ENCODE measurements around the gene PILRB.

PILRB gene

DNA sequence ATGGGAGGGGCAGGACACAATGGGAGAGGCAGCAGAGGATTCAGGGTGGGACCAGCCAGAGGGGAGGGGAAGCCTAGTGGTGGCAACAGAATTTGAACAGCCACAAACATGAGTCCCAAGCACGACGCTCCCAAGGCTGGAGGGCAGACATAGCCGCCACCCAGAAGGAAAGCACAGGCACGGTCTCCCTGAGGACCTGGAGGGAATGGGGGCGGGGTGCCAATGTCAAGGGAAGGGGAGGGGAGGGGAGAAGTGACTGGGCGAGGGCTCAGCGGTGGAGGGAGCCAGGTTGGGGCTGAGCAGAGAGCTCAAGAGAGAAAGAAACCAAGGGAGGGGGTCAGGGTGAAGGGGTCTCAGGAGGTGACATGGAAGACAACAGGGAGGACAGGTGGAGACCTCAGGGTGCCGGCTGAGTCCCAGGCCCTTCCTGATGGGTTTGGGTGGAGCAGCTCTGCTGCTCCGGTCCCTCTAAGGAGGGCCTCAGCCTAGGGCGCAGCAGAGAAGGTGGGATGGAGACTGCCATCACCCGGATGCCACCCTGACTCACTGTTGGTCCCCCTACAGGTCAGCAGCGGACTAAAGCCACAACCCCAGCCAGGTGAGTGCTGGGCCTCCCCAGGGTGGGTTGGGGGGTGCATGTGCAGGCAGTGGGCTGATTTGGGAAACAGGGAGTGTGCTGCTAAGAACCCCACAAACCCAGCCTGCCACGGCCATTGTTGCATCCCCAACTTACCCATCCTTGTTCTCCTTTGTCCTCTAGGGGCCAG lies 39.6 kb downstream of the PILRB start:
- Histone ChIP-seq H3K27me3 (ENCODE audit: insufficient read depth, low read depth) (peaks cover 36% of the 10 kb centered on the region), H3K4me2 (peak overlapping the region; percentile 85), H2AFZ (ENCODE audit: low read depth) (no peak overlapping the region), H3K4me3 (IDR thresholded peaks at IDR 0.05; ENCODE audit: insufficient read depth, low read depth, low read length) (no peak overlapping the region), H3K79me2 (ENCODE audit: insufficient read depth, low read depth) (no peaks in the 10 kb centered on the region), H3K4me1 (ENCODE audit: low read depth, poor library complexity, severe bottlenecking) (peaks cover 34% of the 10 kb centered on the region), H3K9ac (no peak overlapping the region), H3K27ac (no peak overlapping the region), H3K36me3 (ENCODE audit: insufficient read depth) (no peaks in the 10 kb centered on the region), H4K20me1 (ENCODE audit: insufficient read depth) (no peaks in the 10 kb centered on the region)
- TF ChIP-seq, protein P1, sequence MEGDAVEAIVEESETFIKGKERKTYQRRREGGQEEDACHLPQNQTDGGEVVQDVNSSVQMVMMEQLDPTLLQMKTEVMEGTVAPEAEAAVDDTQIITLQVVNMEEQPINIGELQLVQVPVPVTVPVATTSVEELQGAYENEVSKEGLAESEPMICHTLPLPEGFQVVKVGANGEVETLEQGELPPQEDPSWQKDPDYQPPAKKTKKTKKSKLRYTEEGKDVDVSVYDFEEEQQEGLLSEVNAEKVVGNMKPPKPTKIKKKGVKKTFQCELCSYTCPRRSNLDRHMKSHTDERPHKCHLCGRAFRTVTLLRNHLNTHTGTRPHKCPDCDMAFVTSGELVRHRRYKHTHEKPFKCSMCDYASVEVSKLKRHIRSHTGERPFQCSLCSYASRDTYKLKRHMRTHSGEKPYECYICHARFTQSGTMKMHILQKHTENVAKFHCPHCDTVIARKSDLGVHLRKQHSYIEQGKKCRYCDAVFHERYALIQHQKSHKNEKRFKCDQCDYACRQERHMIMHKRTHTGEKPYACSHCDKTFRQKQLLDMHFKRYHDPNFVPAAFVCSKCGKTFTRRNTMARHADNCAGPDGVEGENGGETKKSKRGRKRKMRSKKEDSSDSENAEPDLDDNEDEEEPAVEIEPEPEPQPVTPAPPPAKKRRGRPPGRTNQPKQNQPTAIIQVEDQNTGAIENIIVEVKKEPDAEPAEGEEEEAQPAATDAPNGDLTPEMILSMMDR (conservative IDR thresholded peaks at IDR 0.05; ENCODE audit: low read depth, low read length) = no peak

DNA sequence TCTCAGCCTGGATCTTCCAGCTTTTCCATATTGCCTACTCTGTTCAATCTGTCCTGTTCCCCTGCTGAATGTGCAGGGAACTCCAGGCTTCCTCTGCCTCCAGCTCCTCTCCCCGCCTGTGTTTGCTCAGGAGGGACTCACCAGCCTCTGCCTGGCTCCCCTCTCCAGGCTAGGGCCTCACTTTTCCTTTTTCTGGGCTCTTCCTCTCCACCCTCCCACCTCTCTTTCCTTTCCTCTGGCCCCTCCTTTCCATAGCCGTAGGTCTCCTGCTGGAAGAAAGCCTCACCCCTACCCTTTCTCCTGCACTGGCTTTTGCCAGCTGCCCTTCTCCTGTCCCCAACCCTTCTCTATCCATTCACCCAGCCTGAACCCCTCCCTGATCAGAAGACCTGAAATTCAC lies 40.3 kb downstream of the PILRB start:
- Histone ChIP-seq H3K79me2 (ENCODE audit: insufficient read depth, low read depth) (no peaks in the 10 kb centered on the region), H3K9ac (no peak overlapping the region), H3K27me3 (ENCODE audit: insufficient read depth, low read depth) (peaks cover 36% of the 10 kb centered on the region), H3K36me3 (ENCODE audit: insufficient read depth) (no peaks in the 10 kb centered on the region), H3K4me3 (IDR thresholded peaks at IDR 0.05; ENCODE audit: insufficient read depth, low read depth, low read length) (no peak overlapping the region), H3K4me1 (ENCODE audit: low read depth, poor library complexity, severe bottlenecking) (peaks cover 34% of the 10 kb centered on the region), H4K20me1 (ENCODE audit: insufficient read depth) (no peaks in the 10 kb centered on the region), H3K27ac (no peak overlapping the region), H2AFZ (ENCODE audit: low read depth) (no peak overlapping the region), H3K4me2 (no peak overlapping the region)
- TF ChIP-seq, protein P1 (conservative IDR thresholded peaks at IDR 0.05; ENCODE audit: low read depth, low read length) = no peak

DNA sequence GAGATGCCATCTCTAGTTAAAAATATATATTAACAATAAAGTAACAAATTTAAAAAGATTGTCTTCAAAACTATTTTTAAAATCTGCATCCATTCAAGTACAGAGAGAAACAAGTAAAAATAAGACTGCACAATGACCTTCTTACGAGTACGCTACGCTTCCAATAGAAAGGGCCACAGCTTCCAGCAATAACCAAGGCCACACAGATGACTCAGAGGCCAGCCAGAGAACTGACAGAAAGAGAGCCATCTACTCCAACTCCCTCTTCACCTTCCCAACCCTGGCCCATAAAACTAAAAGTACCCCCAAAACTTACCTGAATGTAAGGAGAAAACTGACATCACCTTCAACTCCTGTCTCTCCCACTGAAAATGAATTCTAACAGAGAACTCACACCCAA lies 42.1 kb downstream of the PILRB start:
- H3K4me3 ChIP-seq (IDR thresholded peaks at IDR 0.05; ENCODE audit: insufficient read depth, low read depth, low read length) = no peak overlapping the region
- H4K20me1 ChIP-seq (ENCODE audit: insufficient read depth) = no peaks in the 10 kb centered on the region
- H3K4me1 ChIP-seq (ENCODE audit: low read depth, poor library complexity, severe bottlenecking) = peaks cover 31% of the 10 kb centered on the region
- TF ChIP-seq, protein P1 (conservative IDR thresholded peaks at IDR 0.05; ENCODE audit: low read depth, low read length) = no peak
- no peaks in the 10 kb centered on the region for H3K36me3 ChIP-seq (ENCODE audit: insufficient read depth)
- H3K27me3 ChIP-seq (ENCODE audit: insufficient read depth, low read depth) = peaks cover 32% of the 10 kb centered on the region
- H3K4me2 ChIP-seq = no peak overlapping the region
- H3K9ac ChIP-seq = no peak overlapping the region
- H2AFZ ChIP-seq (ENCODE audit: low read depth) = no peak overlapping the region
- no peaks in the 10 kb centered on the region for H3K79me2 ChIP-seq (ENCODE audit: insufficient read depth, low read depth)
- H3K27ac ChIP-seq = no peak overlapping the region

DNA sequence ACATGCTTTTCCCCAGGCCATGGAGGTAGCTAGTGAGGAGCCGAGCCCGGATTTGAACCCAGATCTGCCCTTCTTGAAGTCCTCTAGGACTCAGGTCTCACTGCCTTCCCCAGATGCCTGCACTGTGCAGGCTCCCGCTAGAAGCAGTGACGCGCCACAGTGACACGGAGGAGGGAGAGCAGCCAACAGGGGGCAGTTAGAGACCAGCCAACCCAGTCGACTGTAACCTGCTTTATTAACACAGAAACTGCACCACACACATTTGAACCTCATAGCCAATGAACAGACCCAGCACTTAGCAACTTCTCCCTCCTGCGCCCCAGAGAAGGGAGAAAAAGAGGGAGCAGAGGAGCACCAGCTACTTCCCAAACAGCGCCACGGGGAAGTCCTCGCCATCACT lies 42.7 kb downstream of the PILRB start:
- H3K4me2 ChIP-seq = no peak overlapping the region
- TF ChIP-seq, protein P1 (conservative IDR thresholded peaks at IDR 0.05; ENCODE audit: low read depth, low read length) = no peak
- peaks cover 31% of the 10 kb centered on the region for H3K27me3 ChIP-seq (ENCODE audit: insufficient read depth, low read depth)
- H3K4me3 ChIP-seq (IDR thresholded peaks at IDR 0.05; ENCODE audit: insufficient read depth, low read depth, low read length) = no peak overlapping the region
- H2AFZ ChIP-seq (ENCODE audit: low read depth) = no peak overlapping the region
- H3K9ac ChIP-seq = no peak overlapping the region
- no peaks in the 10 kb centered on the region for H3K79me2 ChIP-seq (ENCODE audit: insufficient read depth, low read depth)
- H3K4me1 ChIP-seq (ENCODE audit: low read depth, poor library complexity, severe bottlenecking) = peaks cover 24% of the 10 kb centered on the region
- no peaks in the 10 kb centered on the region for H4K20me1 ChIP-seq (ENCODE audit: insufficient read depth)
- no peak overlapping the region for H3K27ac ChIP-seq
- no peaks in the 10 kb centered on the region for H3K36me3 ChIP-seq (ENCODE audit: insufficient read depth)

All from KMS-11 (cell line).